Stomach (tissue), 4 donors: ENCODE data around the gene FRY.

Experiments
- CTCF ChIP-seq, 7 experiments: fragments of 450-650 bp in 4 of 7; fragments of 200-600 bp in 3 of 7; sonication (generic) in 3 of 7; IDR thresholded peaks; one replicate each; pipeline ENCODE4 v1.5.1; 2016 to 2019; ENCODE audit warnings: antibody characterized with exemption in 7 of 7, control low read depth in 2 of 7, mild to moderate bottlenecking in 1 of 7
- EP300 ChIP-seq: sonication (generic); formaldehyde crosslinking; IDR thresholded peaks from one replicate; pipeline ENCODE4 v1.6.1; 2017; ENCODE audit warnings: antibody characterized with exemption
- POLR2A ChIP-seq, 4 donors: fragments of 450-650 bp; IDR thresholded peaks; one replicate each; pipeline ENCODE4 v1.6.1; 2016; ENCODE audit warnings: antibody characterized with exemption in 4 of 4, control low read depth in 2 of 4, mild to moderate bottlenecking in 1 of 4, moderate library complexity in 1 of 4

GRCh38 chr13:32168131-32168530 is 136.6 kb downstream of the FRY start:
- TF ChIP-seq CTCF (IDR thresholded peaks at IDR 0.05) (no peak), POLR2A (IDR thresholded peaks at IDR 0.05) (no peak), EP300 (no peak)
